Prostate gland (tissue), 2 donors: Measurements from ENCODE around the gene HDAC10. TPM values are rescaled to one million over a fixed set of nuclear protein-coding genes. Genes with fewer than 3 reads are reported as not detected.

ENCODE experiments used
- DNase-seq: peaks from one replicate; pipeline ENCODE4 v3.0.0-alpha.2; 2019; ENCODE audit warnings: low spot score
- H3K27ac ChIP-seq, 2 donors: fragments of 200-600 bp; sonication (generic); 2 replicates each; pipeline ENCODE4 v1.5.1; 2017 to 2019
- H3K27me3 ChIP-seq: fragments of 200-600 bp; sonication (generic); replicated peaks from 2 replicates; pipeline ENCODE4 v1.5.1; 2019; ENCODE audit not compliant: insufficient read depth
- H3K36me3 ChIP-seq, 2 donors: fragments of 200-600 bp; sonication (generic); 1 replicate in 1 of 2; 2 replicates in 1 of 2; pipeline versions ENCODE4 v1.5.1 to v1.8.1; 2017 to 2019
- H3K4me1 ChIP-seq: fragments of 200-600 bp; sonication (generic); replicated peaks from 2 replicates; pipeline ENCODE4 v1.5.1; 2019
- H3K4me3 ChIP-seq, 2 donors: fragments of 200-600 bp; sonication (generic); 2 replicates each; pipeline ENCODE4 v1.5.1; 2017 to 2019
- H3K9me3 ChIP-seq: fragments of 200-600 bp; sonication (generic); 2 replicates; pipeline ENCODE4 v1.5.1; 2017
- CTCF ChIP-seq, 4 experiments: fragments of 200-600 bp in 2 of 4; fragments of 450-650 bp in 2 of 4; sonication (generic) in 2 of 4; IDR thresholded peaks; 1 replicate in 3 of 4; 2 replicates in 1 of 4; pipeline ENCODE4 v1.5.1; 2016 to 2019; ENCODE audit warnings: antibody characterized with exemption in 4 of 4, mild to moderate bottlenecking in 2 of 4, moderate library complexity in 2 of 4
- POLR2A ChIP-seq: fragments of 450-650 bp; IDR thresholded peaks from one replicate; pipeline ENCODE4 v1.6.1; 2016; ENCODE audit warnings: antibody characterized with exemption, mild to moderate bottlenecking
- POLR2AphosphoS5 ChIP-seq: sonication (generic); formaldehyde crosslinking; IDR thresholded peaks from one replicate; pipeline ENCODE4 v1.6.1; 2017; ENCODE audit warnings: antibody characterized with exemption
- WGBS: methylation state at CpG from one replicate; pipeline ENCODE4 v1.1.5; 2018; 5-methylcytosine and 5-hydroxymethylcytosine counted together
- intact Hi-C: fragments of 100-400 bp; cut with DNase I; formaldehyde crosslinking; loops from one replicate; pipeline ENCODE4 v1.14.2; 2022
- total RNA-seq, 2 donors: library from RNA; depleted of rRNA; stranded (reverse); fragments of >200 nt; gene quantifications; one replicate each; pipeline ENCODE4 v1.1.0, GENCODE V29; 2016

The HDAC10 gene
- total RNA-seq, 2 donors from 2014 or later, result 36.9 to 41.3 TPM

- H3K4me3 ChIP-seq, result no peak overlapping the region
- no peak for TF ChIP-seq CTCF (IDR thresholded peaks at IDR 0.05)
- no peak for TF ChIP-seq POLR2AphosphoS5
- no peak for TF ChIP-seq POLR2A
- intact Hi-C loops, result no loop called here
- WGBS, result 86% methylated on average over 20 of the region's 20 CpGs
- no peaks in the 10 kb centered on the region for H3K4me1 ChIP-seq
- no peaks in the 10 kb centered on the region for H3K9me3 ChIP-seq
- no peak overlapping the region for H3K27ac ChIP-seq
- H3K27me3 ChIP-seq, result no peaks in the 10 kb centered on the region
- no peak for DNase-seq
- peaks cover 0 to 3% of the 10 kb centered on the region in 2 donors for H3K36me3 ChIP-seq
Observed at GRCh38 chr22:50232481-50233151, 18.4 kb downstream of the HDAC10 start.

- H3K27ac ChIP-seq, result no peak overlapping the region
- H3K27me3 ChIP-seq, result no peaks in the 10 kb centered on the region
- WGBS, result 95% methylated on average over 16 of the region's 16 CpGs
- no peak for TF ChIP-seq POLR2AphosphoS5
- no peak for TF ChIP-seq CTCF (IDR thresholded peaks at IDR 0.05)
- no peak for TF ChIP-seq POLR2A
- intact Hi-C loops, result no loop called here
- DNase-seq, result no peak
- H3K9me3 ChIP-seq, result no peaks in the 10 kb centered on the region
- peaks cover 0 to 9% of the 10 kb centered on the region in 2 donors for H3K36me3 ChIP-seq
- H3K4me1 ChIP-seq, result no peaks in the 10 kb centered on the region
- no peak overlapping the region for H3K4me3 ChIP-seq
Observed at GRCh38 chr22:50229370-50229769, 21.7 kb downstream of the HDAC10 start.

- Histone ChIP-seq H3K4me3 (no peak overlapping the region), H3K4me1 (no peaks in the 10 kb centered on the region), H3K27ac (no peak overlapping the region), H3K9me3 (no peaks in the 10 kb centered on the region), H3K36me3 (peaks cover 0 to 16% of the 10 kb centered on the region in 2 donors), H3K27me3 (no peaks in the 10 kb centered on the region)
- TF ChIP-seq POLR2AphosphoS5 (no peak), CTCF (IDR thresholded peaks at IDR 0.05) (no peak), POLR2A (no peak)
- no peak for DNase-seq
- intact Hi-C loops, result no loop called here
- 90% methylated on average over 9 of the region's 9 CpGs for WGBS
Observed at GRCh38 chr22:50228366-50228765, 22.7 kb downstream of the HDAC10 start.

GRCh38 chr22:50227579-50228215 lies 23.4 kb downstream of the HDAC10 start:
- no peak overlapping the region for H3K4me3 ChIP-seq
- no peaks in the 10 kb centered on the region for H3K4me1 ChIP-seq
- H3K9me3 ChIP-seq, result no peaks in the 10 kb centered on the region
- no peak for TF ChIP-seq POLR2A
- no peak for DNase-seq
- intact Hi-C loops, result no loop called here
- no peak overlapping the region for H3K27ac ChIP-seq
- H3K27me3 ChIP-seq, result no peaks in the 10 kb centered on the region
- 89% methylated on average over 22 of the region's 25 CpGs for WGBS
- peaks cover 2 to 17% of the 10 kb centered on the region in 2 donors for H3K36me3 ChIP-seq

GRCh38 chr22:50226875-50227165 lies 24.2 kb downstream of the HDAC10 start:
- Histone ChIP-seq H3K4me1 (no peaks in the 10 kb centered on the region), H3K27me3 (no peaks in the 10 kb centered on the region), H3K27ac (no peak overlapping the region), H3K36me3 (peaks cover 8 to 26% of the 10 kb centered on the region in 2 donors), H3K9me3 (no peaks in the 10 kb centered on the region), H3K4me3 (no peak overlapping the region)
- TF ChIP-seq POLR2A, result no peak
- TF ChIP-seq POLR2AphosphoS5, result no peak
- TF ChIP-seq CTCF (IDR thresholded peaks at IDR 0.05), result no peak
- intact Hi-C loops, result no loop called here
- 93% methylated on average over 8 of the region's 18 CpGs for WGBS
- DNase-seq, result no peak
